Trophoblast cell (in vitro differentiated cells and primary cell): Measurements from ENCODE around the gene DYNLT2B.

ENCODE experiments used
- DNase-seq, 2 donors: peaks; one replicate each; pipeline ENCODE4 v3.0.0-alpha.2; 2016
- H2AFZ ChIP-seq: 2 replicates; pipeline ENCODE4 v1.6.1; 2013; ENCODE audit warnings: low read length, moderate library complexity, mild to moderate bottlenecking; ENCODE audit not compliant: insufficient read depth, poor library complexity
- H2AK5ac ChIP-seq: 2 replicates; pipeline ENCODE4 v1.6.1; 2013; ENCODE audit warnings: mild to moderate bottlenecking, low read length
- H2BK120ac ChIP-seq: 2 replicates; pipeline ENCODE4 v1.6.1; 2013; ENCODE audit warnings: low read length, mild to moderate bottlenecking, moderate library complexity; ENCODE audit not compliant: insufficient read depth, poor library complexity
- H2BK12ac ChIP-seq: 2 replicates; pipeline ENCODE4 v1.6.1; 2013; ENCODE audit warnings: mild to moderate bottlenecking, low read length, moderate library complexity
- H2BK5ac ChIP-seq: 2 replicates; pipeline ENCODE4 v1.6.1; 2013; ENCODE audit warnings: low read length, low read depth, moderate library complexity, mild to moderate bottlenecking; ENCODE audit not compliant: poor library complexity
- H3K14ac ChIP-seq: 2 replicates; pipeline ENCODE4 v1.6.1; 2013; ENCODE audit warnings: mild to moderate bottlenecking, low read length
- H3K18ac ChIP-seq: 2 replicates; pipeline ENCODE4 v1.6.1; 2013; ENCODE audit warnings: mild to moderate bottlenecking, low read length
- H3K23ac ChIP-seq: 2 replicates; pipeline ENCODE4 v1.6.1; 2013; ENCODE audit warnings: low read length
- H3K27ac ChIP-seq: 2 replicates; pipeline ENCODE4 v1.5.1; 2013; ENCODE audit warnings: low read depth, mild to moderate bottlenecking, inconsistent platforms, low read length, moderate library complexity
- H3K27me3 ChIP-seq: 2 replicates; pipeline ENCODE4 v1.6.1; 2013; ENCODE audit warnings: inconsistent platforms, mild to moderate bottlenecking, low read length, moderate library complexity; ENCODE audit not compliant: insufficient read depth
- H3K36me3 ChIP-seq, 2 experiments: 1 replicate in 1 of 2; 2 replicates in 1 of 2; pipeline ENCODE4 v1.6.1; 2013; ENCODE audit warnings: low read length in 2 of 2, mild to moderate bottlenecking in 2 of 2, moderate library complexity in 1 of 2; ENCODE audit not compliant: insufficient read depth in 2 of 2, control insufficient read depth in 1 of 2
- H3K4ac ChIP-seq: 2 replicates; pipeline ENCODE4 v1.6.1; 2013; ENCODE audit warnings: low read depth, mild to moderate bottlenecking, low read length, moderate library complexity
- H3K4me1 ChIP-seq, 2 experiments: 1 replicate in 1 of 2; 2 replicates in 1 of 2; pipeline ENCODE4 v1.6.1; 2013; ENCODE audit warnings: low read length in 2 of 2, mild to moderate bottlenecking in 2 of 2, moderate library complexity in 1 of 2; ENCODE audit not compliant: insufficient read depth in 2 of 2, control insufficient read depth in 1 of 2
- H3K4me2 ChIP-seq: 2 replicates; pipeline ENCODE4 v1.6.1; 2013; ENCODE audit warnings: inconsistent platforms, mild to moderate bottlenecking, low read length, moderate library complexity
- H3K4me3 ChIP-seq: 2 replicates; pipeline ENCODE4 v1.5.1; 2013; ENCODE audit warnings: mild to moderate bottlenecking, low read depth, low read length, inconsistent platforms
- H3K79me1 ChIP-seq: one replicate; pipeline ENCODE4 v1.6.1; 2013; ENCODE audit warnings: low read length
- H3K79me2 ChIP-seq: 2 replicates; pipeline ENCODE4 v1.6.1; 2013; ENCODE audit warnings: low read length, mild to moderate bottlenecking; ENCODE audit not compliant: control insufficient read depth, insufficient read depth, poor library complexity
- H3K9ac ChIP-seq: 2 replicates; pipeline ENCODE4 v1.6.1; 2013; ENCODE audit warnings: mild to moderate bottlenecking, low read length
- H3K9me3 ChIP-seq: 2 replicates; pipeline ENCODE4 v1.6.1; 2013; ENCODE audit warnings: low read depth, mild to moderate bottlenecking, control low read depth, inconsistent platforms, low read length; ENCODE audit not compliant: insufficient read depth
- H4K12ac ChIP-seq: 2 replicates; pipeline ENCODE4 v1.6.1; 2013; ENCODE audit warnings: low read depth, mild to moderate bottlenecking, low read length, moderate library complexity
- H4K8ac ChIP-seq: 2 replicates; pipeline ENCODE4 v1.6.1; 2013; ENCODE audit warnings: low read depth, mild to moderate bottlenecking, low read length, moderate library complexity
- H4K91ac ChIP-seq: one replicate; pipeline ENCODE4 v1.6.1; 2013; ENCODE audit warnings: low read depth, mild to moderate bottlenecking, low read length, moderate library complexity
- WGBS: extraction: QIAGEN DNeasy Blood & Tissue Kit; methylation state at CpG from one replicate; pipeline ENCODE4 v1.1.7; 2013; ENCODE audit warnings: missing lambda C conversion rate; ENCODE audit not compliant: insufficient read length, insufficient coverage; ENCODE audit errors: extremely low coverage; 5-methylcytosine and 5-hydroxymethylcytosine counted together

The DYNLT2B gene

GRCh38 chr3:196272826-196273225 is 45.2 kb downstream of the DYNLT2B start:
- WGBS, result no CpG with 5 or more reads among the region's 14 CpGs
- Histone ChIP-seq H3K4me3 (peak overlapping the region; percentile 18), H3K4me1 (peaks cover 0 to 2% of the 10 kb centered on the region in 2 experiments), H3K79me2 (no peaks in the 10 kb centered on the region), H3K36me3 (peaks cover 4 to 11% of the 10 kb centered on the region in 2 experiments), H3K23ac (no peak overlapping the region), H2AK5ac (no peak overlapping the region), H3K27me3 (no peaks in the 10 kb centered on the region), H3K4ac (no peak overlapping the region), H4K91ac (no peak overlapping the region), H3K18ac (peak overlapping the region; percentile 2), H3K9ac (no peak overlapping the region), H3K4me2 (no peak overlapping the region), H2BK120ac (no peak overlapping the region), H3K9me3 (no peaks in the 10 kb centered on the region), H4K8ac (no peak overlapping the region), H2BK12ac (no peak overlapping the region), H3K27ac (no peak overlapping the region), H4K12ac (no peak overlapping the region), H2AFZ (no peak overlapping the region), H3K14ac (no peak overlapping the region), H2BK5ac (no peak overlapping the region), H3K79me1 (no peaks in the 10 kb centered on the region)
- DNase-seq, result peak; percentile 78 to 88

GRCh38 chr3:196270499-196270898 is 47.5 kb downstream of the DYNLT2B start:
- Histone ChIP-seq H3K27ac (no peak overlapping the region), H3K36me3 (peaks cover 12 to 20% of the 10 kb centered on the region in 2 experiments), H4K12ac (no peak overlapping the region), H2AK5ac (no peak overlapping the region), H3K14ac (no peak overlapping the region), H3K4me2 (no peak overlapping the region), H3K18ac (no peak overlapping the region), H2BK5ac (no peak overlapping the region), H4K8ac (no peak overlapping the region), H3K9ac (no peak overlapping the region), H3K4me1 (peaks cover 0 to 2% of the 10 kb centered on the region in 2 experiments), H3K79me1 (no peaks in the 10 kb centered on the region), H3K23ac (no peak overlapping the region), H3K4ac (no peak overlapping the region), H2AFZ (no peak overlapping the region), H3K9me3 (no peaks in the 10 kb centered on the region), H3K4me3 (no peak overlapping the region), H3K79me2 (no peaks in the 10 kb centered on the region), H4K91ac (no peak overlapping the region), H2BK12ac (no peak overlapping the region), H3K27me3 (no peaks in the 10 kb centered on the region), H2BK120ac (no peak overlapping the region)
- peak in 1 of 2 donors; percentile 70 for DNase-seq
- WGBS, result no CpG with 5 or more reads among the region's 5 CpGs

GRCh38 chr3:196268284-196269163 is 49.5 kb downstream of the DYNLT2B start:
- H2AFZ ChIP-seq, result no peak overlapping the region
- no peak overlapping the region for H3K18ac ChIP-seq
- no peak overlapping the region for H3K14ac ChIP-seq
- H3K9ac ChIP-seq, result no peak overlapping the region
- no peak overlapping the region for H3K4ac ChIP-seq
- peaks cover 13 to 20% of the 10 kb centered on the region in 2 experiments for H3K36me3 ChIP-seq
- no peak overlapping the region for H2BK120ac ChIP-seq
- no peak overlapping the region for H4K12ac ChIP-seq
- H3K9me3 ChIP-seq, result no peaks in the 10 kb centered on the region
- H3K4me1 ChIP-seq, result no peaks in the 10 kb centered on the region
- WGBS, result no CpG with 5 or more reads among the region's 9 CpGs
- no peak overlapping the region for H2BK5ac ChIP-seq
- H4K91ac ChIP-seq, result no peak overlapping the region
- no peak overlapping the region for H3K27ac ChIP-seq
- no peaks in the 10 kb centered on the region for H3K79me1 ChIP-seq
- H3K4me3 ChIP-seq, result no peak overlapping the region
- H3K27me3 ChIP-seq, result no peaks in the 10 kb centered on the region
- H3K79me2 ChIP-seq, result no peaks in the 10 kb centered on the region
- no peak for DNase-seq
- no peak overlapping the region for H4K8ac ChIP-seq
- H2BK12ac ChIP-seq, result no peak overlapping the region
- no peak overlapping the region for H3K4me2 ChIP-seq
- H3K23ac ChIP-seq, result no peak overlapping the region
- H2AK5ac ChIP-seq, result no peak overlapping the region

GRCh38 chr3:196263819-196264218 is 54.2 kb downstream of the DYNLT2B start:
- Histone ChIP-seq H3K9me3 (no peaks in the 10 kb centered on the region), H2BK5ac (no peak overlapping the region), H2AK5ac (no peak overlapping the region), H4K12ac (no peak overlapping the region), H3K14ac (no peak overlapping the region), H3K79me2 (no peaks in the 10 kb centered on the region), H2BK12ac (no peak overlapping the region), H3K36me3 (peaks cover 14 to 17% of the 10 kb centered on the region in 2 experiments), H3K23ac (no peak overlapping the region), H3K79me1 (no peaks in the 10 kb centered on the region), H3K4ac (no peak overlapping the region), H3K27ac (no peak overlapping the region), H3K9ac (no peak overlapping the region), H2AFZ (no peak overlapping the region), H3K18ac (no peak overlapping the region), H3K27me3 (no peaks in the 10 kb centered on the region), H4K8ac (no peak overlapping the region), H3K4me2 (no peak overlapping the region), H2BK120ac (no peak overlapping the region), H3K4me1 (no peaks in the 10 kb centered on the region), H4K91ac (no peak overlapping the region), H3K4me3 (no peak overlapping the region)
- no CpG with 5 or more reads among the region's 7 CpGs for WGBS
- no peak for DNase-seq
